A549 (cell line): ENCODE data around the gene HS3ST5. TPM values are rescaled to one million over a fixed set of nuclear protein-coding genes. Genes with fewer than 3 reads are reported as not detected.

Experiments used
- ATAC-seq, 2 experiments: fragments of 200-7000 bp in 1 of 2; fragments of >200 bp in 1 of 2; cut with Nextera tagmentation in 1 of 2; cut with Tn5 transposase in 1 of 2; 3 replicates each; pipeline versions ENCODE4 v1.8.0 to v1.9.1; 2018 to 2020; ENCODE audit warnings: mild to moderate bottlenecking in 1 of 2, moderate library complexity in 1 of 2
- CTCF ChIA-PET: fragments of 300-600 bp; sonication (Branson Sonifier 250); formaldehyde crosslinking; extraction: SDS; loops from one replicate; lab custom pipeline; 2021; ENCODE audit warnings: antibody characterized with exemption, inconsistent platforms; lab: Yijun Ruan, JAX
- POLR2A ChIA-PET: fragments of 350-600 bp; formaldehyde crosslinking; extraction: SDS; loops from one replicate; lab custom pipeline; 2021; ENCODE audit warnings: antibody characterized with exemption, inconsistent platforms; lab: Yijun Ruan, JAX
- DNase-seq, 2 experiments: peaks; one replicate each; pipeline versions ENCODE4 v3.0.0 to v3.0.0-alpha.2; 2011 to 2016; ENCODE audit warnings: low read depth in 1 of 2, low spot score in 1 of 2
- FAIRE-seq: peaks from 2 replicates; lab custom pipeline; 2011; peaks lifted over from hg19 to GRCh38; lab: Jason Lieb, UNC
- H3K27ac ChIP-seq, 2 experiments: fragments of >200 bp; sonication (Bioruptor Twin); formaldehyde crosslinking; 3 replicates each; pipeline ENCODE4 v1.5.1; 2016 to 2017
- H3K4me1 ChIP-seq: fragments of >200 bp; sonication (Bioruptor Twin); formaldehyde crosslinking; 3 replicates; pipeline ENCODE4 v1.6.1; 2016
- H3K4me2 ChIP-seq: fragments of >200 bp; sonication (Bioruptor Twin); formaldehyde crosslinking; 3 replicates; pipeline ENCODE4 v1.6.1; 2016
- H3K4me3 ChIP-seq: fragments of >200 bp; sonication (Bioruptor Twin); formaldehyde crosslinking; 3 replicates; pipeline ENCODE4 v1.5.1; 2016
- H3K9me3 ChIP-seq: fragments of >200 bp; sonication (Bioruptor Twin); formaldehyde crosslinking; 3 replicates; pipeline ENCODE4 v1.6.1; 2016
- BCL3 ChIP-seq: fragments of >200 bp; sonication (Bioruptor Twin); formaldehyde crosslinking; IDR thresholded peaks from 3 replicates; pipeline ENCODE4 v1.6.1; 2016
- CBX2 ChIP-seq: fragments of 200-600 bp; sonication (generic); IDR thresholded peaks from 2 replicates; pipeline ENCODE4 v1.6.1; 2016; ENCODE audit warnings: low read depth, mild to moderate bottlenecking, borderline replicate concordance
- CHD2 ChIP-seq: fragments of 150-350 bp; IDR thresholded peaks from 2 replicates; pipeline ENCODE4 v1.6.1; 2014; ENCODE audit warnings: low read length; ENCODE audit not compliant: partially characterized antibody
- CHD4 ChIP-seq: fragments of 200-600 bp; sonication (generic); IDR thresholded peaks from 2 replicates; pipeline ENCODE4 v1.6.1; 2016; ENCODE audit warnings: antibody characterized with exemption, mild to moderate bottlenecking, borderline replicate concordance
- CTCF ChIP-seq: fragments of >200 bp; sonication (Bioruptor Twin); formaldehyde crosslinking; IDR thresholded peaks from 3 replicates; pipeline ENCODE4 v1.5.1; 2016
- EHF ChIP-seq: fragments of 250-450 bp; sonication (Bioruptor Pico); IDR thresholded peaks from 2 replicates; pipeline ENCODE4 v1.5.0; 2020; ENCODE audit warnings: mild to moderate bottlenecking
- EHMT2 ChIP-seq: fragments of 200-600 bp; sonication (generic); IDR thresholded peaks from 2 replicates; pipeline ENCODE4 v1.6.1; 2016; ENCODE audit warnings: antibody characterized with exemption, low read depth, mild to moderate bottlenecking, moderate library complexity
- ELK1 ChIP-seq: fragments of 150-350 bp; IDR thresholded peaks from 2 replicates; pipeline ENCODE4 v1.6.1; 2014; ENCODE audit warnings: low read depth, mild to moderate bottlenecking, low read length
- FOSB ChIP-seq: fragments of 250-450 bp; sonication (Bioruptor Pico); IDR thresholded peaks from 2 replicates; pipeline ENCODE4 v1.5.0; 2020; ENCODE audit warnings: mild to moderate bottlenecking, moderate library complexity
- GATA3 ChIP-seq: IDR thresholded peaks from 2 replicates; pipeline ENCODE4 v1.6.1; 2012; ENCODE audit warnings: borderline replicate concordance
- HES2 ChIP-seq: fragments of >200 bp; sonication (Bioruptor Twin); formaldehyde crosslinking; IDR thresholded peaks from 2 replicates; pipeline ENCODE4 v1.6.1; 2016
- HEYL ChIP-seq: fragments of 250-450 bp; sonication (Bioruptor Pico); IDR thresholded peaks from 2 replicates; pipeline ENCODE4 v1.8.0; 2021; ENCODE audit warnings: mild to moderate bottlenecking, moderate library complexity
- HOXB13 ChIP-seq: fragments of 250-450 bp; sonication (Bioruptor Pico); IDR thresholded peaks from 2 replicates; pipeline ENCODE4 v1.5.0; 2020; ENCODE audit warnings: low read depth, mild to moderate bottlenecking, moderate library complexity
- HOXB5 ChIP-seq: fragments of 250-450 bp; sonication (Bioruptor Pico); IDR thresholded peaks from 2 replicates; pipeline ENCODE4 v1.5.0; 2020; ENCODE audit warnings: mild to moderate bottlenecking, moderate library complexity
- MAX ChIP-seq: IDR thresholded peaks from 2 replicates; pipeline ENCODE4 v1.6.1; 2012
- MAZ ChIP-seq: fragments of 150-350 bp; IDR thresholded peaks from 2 replicates; pipeline ENCODE4 v1.6.1; 2014; ENCODE audit warnings: antibody characterized with exemption, low read depth, low read length, borderline replicate concordance
- MYC ChIP-seq: IDR thresholded peaks from 2 replicates; pipeline ENCODE4 v1.6.1; 2012; ENCODE audit warnings: mild to moderate bottlenecking, inconsistent platforms, low read length, improper control_type of control experiment, borderline replicate concordance
- NFE2L2 ChIP-seq: fragments of 150-350 bp; conservative IDR thresholded peaks from 2 replicates; pipeline ENCODE4 v1.6.1; 2014; ENCODE audit warnings: low read length
- NR3C1 ChIP-seq: fragments of >200 bp; sonication (Bioruptor Twin); formaldehyde crosslinking; IDR thresholded peaks from 3 replicates; pipeline ENCODE4 v1.6.1; 2017
- POLR2A ChIP-seq: IDR thresholded peaks from 2 replicates; pipeline ENCODE4 v1.6.1; 2012; ENCODE audit warnings: mild to moderate bottlenecking, low read length
- POLR2AphosphoS2 ChIP-seq: conservative IDR thresholded peaks from 2 replicates; pipeline ENCODE4 v1.6.1; 2012; ENCODE audit warnings: low read length, improper control_type of control experiment, inconsistent platforms
- RAD21 ChIP-seq, 2 experiments: fragments of >200 bp in 1 of 2; sonication (Bioruptor Twin) in 1 of 2; formaldehyde crosslinking in 1 of 2; IDR thresholded peaks in 1 of 2; conservative IDR thresholded peaks in 1 of 2; 2 replicates in 1 of 2; 3 replicates in 1 of 2; pipeline ENCODE4 v1.6.1; 2012 to 2018; ENCODE audit warnings: inconsistent platforms in 1 of 2
- RCOR1 ChIP-seq: fragments of 150-350 bp; IDR thresholded peaks from 2 replicates; pipeline ENCODE4 v1.6.1; 2014; ENCODE audit warnings: antibody characterized with exemption, low read length, low read depth
- RFX5 ChIP-seq: fragments of 450-650 bp; IDR thresholded peaks from 2 replicates; pipeline ENCODE4 v1.7.1; 2014; ENCODE audit warnings: antibody characterized with exemption, mild to moderate bottlenecking, moderate library complexity
- SREBF2 ChIP-seq: fragments of 450-650 bp; IDR thresholded peaks from 2 replicates; pipeline ENCODE4 v1.6.1; 2014; ENCODE audit warnings: mild to moderate bottlenecking, moderate library complexity
- ZC3H11A ChIP-seq: fragments of 450-650 bp; IDR thresholded peaks from 2 replicates; pipeline ENCODE4 v1.6.1; 2014; ENCODE audit warnings: antibody characterized with exemption, mild to moderate bottlenecking
- ZNF302 ChIP-seq: fragments of 250-450 bp; sonication (Bioruptor Pico); IDR thresholded peaks from 2 replicates; pipeline ENCODE4 v1.9.0; 2021; ENCODE audit warnings: inconsistent platforms, mild to moderate bottlenecking, moderate library complexity
- WGBS: methylation state at CpG from one replicate; pipeline ENCODE4 v1.1.6; 2017; ENCODE audit errors: missing lambda C conversion rate; 5-methylcytosine and 5-hydroxymethylcytosine counted together
- polyA plus RNA-seq, 4 experiments: library from polyadenylated mRNA; depleted of rRNA in 3 of 4; stranded (reverse); fragments of >200 nt; fragmentation: RNase III in 1 of 4; extraction: RNeasy Plus Mini Kit Qiagen cat#74134 plus additional on column Dnase treatment in 1 of 4; gene quantifications; 2 replicates in 3 of 4; 3 replicates in 1 of 4; pipeline ENCODE4 v1.2.3, GENCODE V29; 2011 to 2017

The HS3ST5 gene
- polyA plus RNA-seq, 2 of the 4 experiments (the other 2 are of a cell fraction): not detected

GRCh38 chr6:114064862-114065261, 278.0 kb downstream of the HS3ST5 start:
- no peaks in the 10 kb centered on the region for H3K4me1 ChIP-seq
- H3K4me3 ChIP-seq: no peak overlapping the region
- WGBS: 17% methylated on average over 2 of the region's 2 CpGs
- ChIA-PET POLR2A (no interaction called here), CTCF (interaction anchor here (0.6 kb wide), 1 partner anchor 1214 kb away, joined by 3 read pairs; no protein-coding TSS in a partner anchor)
- no peak overlapping the region for H3K27ac ChIP-seq
- H3K4me2 ChIP-seq: no peak overlapping the region
- TF ChIP-seq MYC (no peak), CBX2 (no peak), NFE2L2 (no peak), RAD21 (conservative IDR thresholded peaks at IDR 0.05 in 1 of 2, IDR thresholded peaks at IDR 0.05 in 1 of 2) (no peak), CHD4 (no peak), CTCF (no peak), FOSB (no peak), HES2 (no peak), EHF (no peak), ZNF302 (CRISPR knock-in tag) (no peak), MAZ (no peak), POLR2A (no peak), HOXB13 (CRISPR knock-in tag) (no peak), MAX (no peak), HEYL (CRISPR knock-in tag) (no peak), HOXB5 (CRISPR knock-in tag) (no peak), ZC3H11A (no peak), CHD2 (no peak), EHMT2 (no peak), POLR2AphosphoS2 (no peak)
- no peaks in the 10 kb centered on the region for H3K9me3 ChIP-seq
- ATAC-seq: no peak
- no peak for DNase-seq
- FAIRE-seq: no peak

GRCh38 chr6:114063956-114064355, 278.9 kb downstream of the HS3ST5 start:
- no peak for FAIRE-seq
- ChIA-PET CTCF (no interaction called here), POLR2A (no interaction called here)

More at GRCh38 chr6:114063956-114064355, 278.9 kb downstream of the HS3ST5 start:
- ATAC-seq (no peak), DNase-seq (no peak)
- Histone ChIP-seq H3K4me2 (no peak overlapping the region), H3K4me1 (no peaks in the 10 kb centered on the region), H3K27ac (no peak overlapping the region), H3K4me3 (no peak overlapping the region)
- WGBS: 43% methylated on average over 1 of the region's 1 CpG
- no peak for TF ChIP-seq MYC
- TF ChIP-seq GATA3: no peak
- no peak for TF ChIP-seq SREBF2
- no peak for TF ChIP-seq MAX
- no peak for TF ChIP-seq BCL3
- TF ChIP-seq CHD4: no peak
- no peak for TF ChIP-seq RCOR1
- TF ChIP-seq RFX5: no peak
- TF ChIP-seq ELK1: no peak
- no peak for TF ChIP-seq NR3C1
- TF ChIP-seq, all 56 proteins: peak for 0
- no peaks in the 10 kb centered on the region for H3K9me3 ChIP-seq
